IMR-90 (cell line): Measurements from ENCODE around the gene GSE1.

Experiments
- BHLHE40 ChIP-seq: fragments of 150-350 bp; IDR thresholded peaks from 2 replicates; pipeline ENCODE4 v1.6.1; 2016; ENCODE audit warnings: mild to moderate bottlenecking, low read depth, low read length
- CEBPB ChIP-seq: IDR thresholded peaks from 2 replicates; pipeline ENCODE4 v1.6.1; 2012; ENCODE audit warnings: low read depth, low read length, improper control_type of control experiment
- MAFK ChIP-seq: IDR thresholded peaks from 2 replicates; pipeline ENCODE4 v1.6.1; 2012; ENCODE audit warnings: low read depth, low read length, improper control_type of control experiment
- MAZ ChIP-seq: IDR thresholded peaks from 2 replicates; pipeline ENCODE4 v1.6.1; 2012; ENCODE audit warnings: low read depth, mild to moderate bottlenecking, low read length, improper control_type of control experiment, moderate library complexity, borderline replicate concordance
- MXI1 ChIP-seq: IDR thresholded peaks from 2 replicates; pipeline ENCODE4 v1.6.1; 2012; ENCODE audit warnings: low read depth, mild to moderate bottlenecking, low read length, moderate library complexity, borderline replicate concordance
- POLR2A ChIP-seq: IDR thresholded peaks from 2 replicates; pipeline ENCODE4 v1.6.1; 2012; ENCODE audit warnings: mild to moderate bottlenecking, low read depth, low read length
- RAD21 ChIP-seq: IDR thresholded peaks from 2 replicates; pipeline ENCODE4 v1.6.1; 2012; ENCODE audit warnings: low read length, improper control_type of control experiment
- RCOR1 ChIP-seq: IDR thresholded peaks from 2 replicates; pipeline ENCODE4 v1.6.1; 2012; ENCODE audit warnings: mild to moderate bottlenecking, low read length, improper control_type of control experiment; ENCODE audit not compliant: insufficient replicate concordance
- RFX5 ChIP-seq: IDR thresholded peaks from 2 replicates; pipeline ENCODE4 v1.8.0; 2012; ENCODE audit warnings: low read depth, mild to moderate bottlenecking, low read length, moderate library complexity
- SMC3 ChIP-seq: fragments of 150-350 bp; IDR thresholded peaks from 2 replicates; pipeline ENCODE4 v1.6.1; 2016; ENCODE audit warnings: low read depth, mild to moderate bottlenecking, antibody characterized with exemption, low read length, moderate library complexity
- TF ChIP-seq, protein P1 (sequence below): conservative IDR thresholded peaks from 2 replicates; pipeline ENCODE4 v1.5.1; 2012; ENCODE audit warnings: mild to moderate bottlenecking, low read depth, low read length, improper control_type of control experiment
- TF ChIP-seq, protein P2 (sequence below): fragments of 150-350 bp; IDR thresholded peaks from 2 replicates; pipeline ENCODE4 v1.6.1; 2016; ENCODE audit warnings: low read depth, mild to moderate bottlenecking, low read length, moderate library complexity, borderline replicate concordance
- TF ChIP-seq, protein P3 (sequence below): fragments of 150-350 bp; IDR thresholded peaks from 2 replicates; pipeline ENCODE4 v1.6.1; 2017; ENCODE audit warnings: mild to moderate bottlenecking, antibody characterized with exemption, low read length, low read depth

DNA sequence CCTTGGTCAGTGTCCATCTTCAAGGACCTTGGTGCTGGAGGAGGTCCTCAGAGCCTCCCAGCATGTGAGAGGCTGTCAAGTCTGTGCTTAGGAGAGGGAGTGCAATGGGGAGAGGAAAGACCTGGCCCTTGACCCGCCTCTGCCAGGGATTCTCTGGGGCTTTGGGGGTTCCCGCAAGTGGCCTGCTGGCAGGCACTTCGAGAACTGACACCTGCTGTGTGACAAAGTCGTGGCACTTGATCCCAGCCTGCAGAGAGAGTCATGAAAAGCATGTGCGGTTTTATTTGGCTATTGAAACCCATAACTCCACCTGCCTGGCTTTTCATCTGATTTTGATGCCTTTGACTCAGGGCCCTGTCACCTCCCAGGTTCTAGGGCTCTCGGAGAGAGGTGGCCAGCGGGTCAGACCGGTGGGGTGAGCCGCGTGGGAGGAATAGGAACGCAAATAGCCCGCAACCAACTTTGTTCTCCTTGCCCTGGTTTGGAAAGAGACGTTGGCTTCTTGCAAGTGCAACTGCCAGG lies 42.8 kb upstream of the GSE1 start:
- TF ChIP-seq, protein P1, sequence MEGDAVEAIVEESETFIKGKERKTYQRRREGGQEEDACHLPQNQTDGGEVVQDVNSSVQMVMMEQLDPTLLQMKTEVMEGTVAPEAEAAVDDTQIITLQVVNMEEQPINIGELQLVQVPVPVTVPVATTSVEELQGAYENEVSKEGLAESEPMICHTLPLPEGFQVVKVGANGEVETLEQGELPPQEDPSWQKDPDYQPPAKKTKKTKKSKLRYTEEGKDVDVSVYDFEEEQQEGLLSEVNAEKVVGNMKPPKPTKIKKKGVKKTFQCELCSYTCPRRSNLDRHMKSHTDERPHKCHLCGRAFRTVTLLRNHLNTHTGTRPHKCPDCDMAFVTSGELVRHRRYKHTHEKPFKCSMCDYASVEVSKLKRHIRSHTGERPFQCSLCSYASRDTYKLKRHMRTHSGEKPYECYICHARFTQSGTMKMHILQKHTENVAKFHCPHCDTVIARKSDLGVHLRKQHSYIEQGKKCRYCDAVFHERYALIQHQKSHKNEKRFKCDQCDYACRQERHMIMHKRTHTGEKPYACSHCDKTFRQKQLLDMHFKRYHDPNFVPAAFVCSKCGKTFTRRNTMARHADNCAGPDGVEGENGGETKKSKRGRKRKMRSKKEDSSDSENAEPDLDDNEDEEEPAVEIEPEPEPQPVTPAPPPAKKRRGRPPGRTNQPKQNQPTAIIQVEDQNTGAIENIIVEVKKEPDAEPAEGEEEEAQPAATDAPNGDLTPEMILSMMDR: no peak
- TF ChIP-seq POLR2A (no peak), BHLHE40 (no peak), MXI1 (no peak), MAZ (no peak), RAD21 (no peak), RFX5 (no peak), CEBPB (no peak), SMC3 (no peak), RCOR1 (no peak), MAFK (no peak)
- TF ChIP-seq, protein P2, sequence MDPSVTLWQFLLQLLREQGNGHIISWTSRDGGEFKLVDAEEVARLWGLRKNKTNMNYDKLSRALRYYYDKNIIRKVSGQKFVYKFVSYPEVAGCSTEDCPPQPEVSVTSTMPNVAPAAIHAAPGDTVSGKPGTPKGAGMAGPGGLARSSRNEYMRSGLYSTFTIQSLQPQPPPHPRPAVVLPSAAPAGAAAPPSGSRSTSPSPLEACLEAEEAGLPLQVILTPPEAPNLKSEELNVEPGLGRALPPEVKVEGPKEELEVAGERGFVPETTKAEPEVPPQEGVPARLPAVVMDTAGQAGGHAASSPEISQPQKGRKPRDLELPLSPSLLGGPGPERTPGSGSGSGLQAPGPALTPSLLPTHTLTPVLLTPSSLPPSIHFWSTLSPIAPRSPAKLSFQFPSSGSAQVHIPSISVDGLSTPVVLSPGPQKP: no peak
- TF ChIP-seq, protein P3, sequence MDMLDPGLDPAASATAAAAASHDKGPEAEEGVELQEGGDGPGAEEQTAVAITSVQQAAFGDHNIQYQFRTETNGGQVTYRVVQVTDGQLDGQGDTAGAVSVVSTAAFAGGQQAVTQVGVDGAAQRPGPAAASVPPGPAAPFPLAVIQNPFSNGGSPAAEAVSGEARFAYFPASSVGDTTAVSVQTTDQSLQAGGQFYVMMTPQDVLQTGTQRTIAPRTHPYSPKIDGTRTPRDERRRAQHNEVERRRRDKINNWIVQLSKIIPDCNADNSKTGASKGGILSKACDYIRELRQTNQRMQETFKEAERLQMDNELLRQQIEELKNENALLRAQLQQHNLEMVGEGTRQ: no peak
